Loucy (cell line): ENCODE measurements around the gene BBOF1.

Experiments used
- EZH2phosphoT487 ChIP-seq: fragments of 200-600 bp; IDR thresholded peaks from 2 replicates; pipeline ENCODE4 v1.6.1; 2018; ENCODE audit warnings: antibody characterized with exemption, mild to moderate bottlenecking, moderate library complexity, borderline replicate concordance
- TF ChIP-seq, protein P1 (sequence below): fragments of 200-600 bp; sonication (generic); conservative IDR thresholded peaks from 2 replicates; pipeline ENCODE4 v1.5.1; 2014; ENCODE audit warnings: mild to moderate bottlenecking, antibody characterized with exemption, low read length

DNA sequence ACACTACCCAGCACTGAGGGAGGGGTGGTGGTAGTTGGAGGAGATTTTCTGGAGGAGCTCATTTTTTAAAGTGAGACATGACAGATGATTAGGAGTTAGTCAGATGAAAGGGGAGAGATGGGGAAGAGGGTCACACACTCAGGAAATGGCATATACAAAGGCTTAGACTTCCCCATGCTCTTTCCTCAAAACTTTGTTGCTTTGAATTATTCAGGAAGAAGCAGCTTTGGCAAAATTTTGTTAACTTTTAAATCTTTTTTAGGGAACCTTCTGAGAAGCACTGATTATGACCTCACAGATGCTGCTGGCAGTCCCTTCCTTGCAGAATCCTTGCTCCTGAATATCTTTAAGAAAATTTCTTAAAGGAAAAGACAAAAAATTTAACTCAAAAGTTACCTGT lies 45.3 kb downstream of the BBOF1 start:
- TF ChIP-seq, protein P1, sequence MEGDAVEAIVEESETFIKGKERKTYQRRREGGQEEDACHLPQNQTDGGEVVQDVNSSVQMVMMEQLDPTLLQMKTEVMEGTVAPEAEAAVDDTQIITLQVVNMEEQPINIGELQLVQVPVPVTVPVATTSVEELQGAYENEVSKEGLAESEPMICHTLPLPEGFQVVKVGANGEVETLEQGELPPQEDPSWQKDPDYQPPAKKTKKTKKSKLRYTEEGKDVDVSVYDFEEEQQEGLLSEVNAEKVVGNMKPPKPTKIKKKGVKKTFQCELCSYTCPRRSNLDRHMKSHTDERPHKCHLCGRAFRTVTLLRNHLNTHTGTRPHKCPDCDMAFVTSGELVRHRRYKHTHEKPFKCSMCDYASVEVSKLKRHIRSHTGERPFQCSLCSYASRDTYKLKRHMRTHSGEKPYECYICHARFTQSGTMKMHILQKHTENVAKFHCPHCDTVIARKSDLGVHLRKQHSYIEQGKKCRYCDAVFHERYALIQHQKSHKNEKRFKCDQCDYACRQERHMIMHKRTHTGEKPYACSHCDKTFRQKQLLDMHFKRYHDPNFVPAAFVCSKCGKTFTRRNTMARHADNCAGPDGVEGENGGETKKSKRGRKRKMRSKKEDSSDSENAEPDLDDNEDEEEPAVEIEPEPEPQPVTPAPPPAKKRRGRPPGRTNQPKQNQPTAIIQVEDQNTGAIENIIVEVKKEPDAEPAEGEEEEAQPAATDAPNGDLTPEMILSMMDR: no peak
- TF ChIP-seq EZH2phosphoT487: no peak
